HG02885 (cell line): ENCODE data around the gene CNOT1.
"Not testable (repeated sequence)": the region's sequence is repeated elsewhere in the genome, so short reads cannot be mapped to it uniquely, and the experiment has no call there.

Source experiments
- ATAC-seq: cut with Tn5 transposase; IDR thresholded peaks from one replicate; pipeline ENCODE4 v1.9.1; 2021; ENCODE audit warnings: mild to moderate bottlenecking; ENCODE audit not compliant: unreplicated experiment, poor library complexity

Gene CNOT1

DNA sequence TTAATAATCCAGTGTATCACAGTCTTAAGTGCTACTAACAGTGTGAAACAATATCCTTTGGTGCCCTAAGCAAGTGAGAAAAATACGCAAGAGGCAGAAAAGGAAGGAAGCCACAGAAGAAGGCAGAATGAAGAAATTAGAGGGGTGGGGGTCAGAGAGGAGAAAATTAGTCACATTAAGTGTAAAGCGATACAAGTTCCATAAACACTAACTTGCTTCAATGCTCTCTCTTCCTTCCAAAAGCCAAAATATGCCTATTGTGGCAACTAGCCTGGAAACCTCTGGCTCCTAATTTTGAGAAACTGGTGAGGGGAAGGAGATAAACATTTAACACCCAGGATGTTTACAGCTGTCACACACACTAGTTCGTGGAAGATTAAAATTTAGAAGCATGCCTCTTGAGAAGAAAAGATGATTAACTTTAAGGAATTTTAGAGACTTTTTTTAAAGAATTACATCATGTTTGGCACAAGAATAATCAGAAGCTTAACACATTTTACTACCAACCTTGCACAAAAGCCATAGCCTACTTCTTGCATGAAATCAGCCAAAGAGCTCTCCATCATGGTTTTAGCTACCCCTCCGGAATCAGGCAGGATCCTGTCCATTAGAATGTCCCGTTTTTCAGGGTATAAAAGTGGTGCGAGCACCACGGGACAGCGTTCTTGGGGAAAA lies 44.7 kb downstream of the CNOT1 start:
- ATAC-seq: no peak

DNA sequence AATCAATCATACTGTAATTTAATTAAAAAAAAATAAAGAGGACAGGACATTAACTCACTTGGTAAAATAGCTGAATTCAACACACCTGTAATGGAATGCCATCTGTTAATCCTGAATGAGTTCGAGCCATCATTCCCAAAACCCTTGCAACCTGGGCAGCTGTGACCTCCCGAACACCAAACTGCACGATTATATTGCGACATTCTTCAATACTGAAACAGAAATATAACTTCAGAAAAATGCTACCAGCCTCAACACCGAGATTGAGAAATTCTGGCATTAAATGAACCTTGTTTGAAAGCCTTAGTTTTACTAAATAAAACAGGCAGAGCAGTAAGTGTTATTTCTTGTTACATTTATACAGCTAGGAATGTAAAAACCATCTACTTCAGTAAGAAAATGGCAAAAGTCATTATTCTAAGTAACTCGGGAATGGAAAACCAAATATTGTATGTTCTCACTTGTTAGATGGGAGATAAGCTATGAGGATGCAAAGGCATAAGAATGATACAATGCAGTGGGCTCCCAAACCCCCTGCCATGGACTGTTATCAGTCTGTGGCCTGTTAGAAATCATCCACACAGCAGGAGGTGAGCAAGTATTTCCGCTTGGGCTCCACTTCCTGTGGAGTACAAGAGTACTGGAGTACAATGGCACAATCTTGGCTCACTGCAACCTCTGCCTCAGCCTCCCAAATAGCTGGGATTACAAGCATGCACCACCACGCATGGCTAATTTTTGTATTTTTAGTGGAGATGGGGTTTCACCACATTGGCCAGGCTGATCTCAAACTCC lies 46.5 kb downstream of the CNOT1 start:
- ATAC-seq: no peak

DNA sequence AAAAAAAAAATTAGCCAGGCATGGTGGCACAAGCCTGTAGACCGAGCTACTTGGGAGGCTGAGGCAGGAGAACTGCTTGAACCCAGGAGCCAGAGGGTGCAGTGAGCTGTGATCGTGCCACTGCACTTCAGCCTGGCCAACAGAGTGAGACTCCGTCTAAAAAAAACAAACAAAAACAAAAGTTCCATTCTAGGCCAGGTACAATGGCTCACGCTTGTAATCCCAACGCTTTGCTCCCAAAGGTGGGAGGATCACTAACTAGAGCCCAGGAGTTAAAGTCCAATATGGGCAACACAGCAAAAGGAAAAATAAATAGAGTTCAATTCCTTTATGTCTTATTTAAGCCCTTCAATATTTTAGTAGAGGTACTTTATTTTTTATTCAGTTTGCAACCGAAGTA lies 47.5 kb downstream of the CNOT1 start:
- ATAC-seq: no peak

DNA sequence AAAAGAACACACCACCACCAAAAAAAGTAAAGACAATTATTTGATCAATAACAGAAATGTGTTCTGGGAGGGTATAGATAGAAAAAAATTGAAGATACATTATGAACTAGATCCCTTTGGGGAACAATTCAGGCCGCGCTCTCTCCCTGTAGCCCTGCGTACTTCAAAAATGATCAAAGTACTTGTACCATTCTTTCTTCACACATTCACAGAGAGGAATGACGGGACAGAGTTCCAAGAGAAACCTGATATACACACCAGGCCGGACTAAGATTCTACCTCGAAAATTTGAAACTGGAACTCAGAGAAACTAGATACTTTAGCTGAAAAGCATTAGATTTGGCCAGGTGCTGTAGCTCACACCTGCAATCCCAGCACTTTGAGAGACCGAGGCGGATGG lies 50.0 kb downstream of the CNOT1 start:
- no peak for ATAC-seq

DNA sequence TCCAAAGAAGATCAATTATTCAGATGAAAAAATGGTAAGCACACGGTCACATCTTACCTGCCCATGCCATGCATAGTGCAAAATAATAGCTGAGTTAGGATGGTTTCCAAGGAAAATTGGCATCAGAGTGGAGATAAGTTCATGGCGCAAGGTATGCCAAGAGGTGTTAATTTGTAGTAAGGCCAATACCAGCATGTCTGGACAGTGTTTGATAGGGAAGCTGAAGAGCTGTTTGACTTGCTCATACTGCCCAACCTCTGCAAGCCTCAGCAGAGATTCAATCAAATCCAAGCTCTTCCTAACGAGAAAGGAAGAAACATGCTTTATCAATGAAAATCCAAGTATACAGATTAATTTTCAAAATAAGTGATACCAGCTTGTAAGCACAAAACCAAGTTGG lies 51.0 kb downstream of the CNOT1 start:
- ATAC-seq: no peak

DNA sequence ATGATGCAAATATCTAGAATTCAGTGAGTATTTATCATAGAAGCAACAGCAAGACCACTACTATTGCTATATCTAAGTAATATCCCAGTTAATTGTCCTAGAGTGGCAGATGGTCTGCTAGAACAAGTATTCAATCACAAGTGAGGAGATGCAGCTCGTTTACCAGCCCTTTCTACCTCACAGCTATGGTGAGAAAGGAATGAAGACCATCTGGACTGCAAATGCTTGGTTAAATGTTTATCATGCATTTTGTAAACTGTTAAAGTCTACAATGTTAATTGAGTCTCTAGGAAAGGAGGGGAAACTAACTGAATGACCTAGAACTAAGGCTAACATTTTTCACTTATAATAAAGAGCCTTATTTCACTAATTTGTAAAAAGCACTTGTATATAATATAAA lies 52.5 kb downstream of the CNOT1 start:
- ATAC-seq: no peak

DNA sequence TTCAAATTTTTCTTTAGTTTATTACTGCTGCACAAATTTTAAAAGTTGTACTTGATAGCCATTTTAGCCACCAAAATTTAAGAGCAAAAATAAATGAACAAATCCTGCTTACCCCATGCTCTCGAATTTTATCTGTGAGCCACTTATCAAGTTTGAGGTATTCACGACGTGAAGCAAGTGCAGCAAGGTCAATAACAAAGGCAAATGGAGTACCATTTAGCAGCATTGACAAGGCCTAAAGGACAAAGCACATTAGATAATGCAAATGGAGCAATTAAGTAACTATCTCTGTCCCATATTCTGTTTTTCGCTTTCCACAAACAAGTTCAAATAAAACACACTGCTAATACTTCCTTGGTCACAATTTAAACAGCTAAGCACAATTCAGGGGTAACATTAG lies 54.7 kb downstream of the CNOT1 start:
- ATAC-seq: no peak

DNA sequence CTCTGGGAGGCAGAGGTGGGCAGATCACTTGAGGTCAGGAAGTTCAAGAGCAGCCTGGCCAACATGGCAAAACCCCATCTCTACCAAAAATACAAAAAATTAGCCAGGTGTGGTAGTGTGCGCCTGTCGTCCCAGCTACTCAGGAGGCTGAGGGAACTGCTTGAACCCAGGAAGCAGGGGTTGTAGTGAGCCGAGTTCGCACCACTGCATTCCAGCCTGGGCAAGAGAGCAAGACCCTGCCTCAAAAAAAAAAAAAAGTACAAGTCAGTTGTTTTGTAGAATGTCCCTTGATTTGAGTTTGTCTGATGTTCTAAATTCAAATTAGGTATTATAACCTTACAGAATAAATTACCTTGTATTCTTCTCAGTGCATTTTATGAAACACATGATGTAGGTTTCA lies 63.9 kb downstream of the CNOT1 start:
- not testable (repeated sequence) for ATAC-seq

DNA sequence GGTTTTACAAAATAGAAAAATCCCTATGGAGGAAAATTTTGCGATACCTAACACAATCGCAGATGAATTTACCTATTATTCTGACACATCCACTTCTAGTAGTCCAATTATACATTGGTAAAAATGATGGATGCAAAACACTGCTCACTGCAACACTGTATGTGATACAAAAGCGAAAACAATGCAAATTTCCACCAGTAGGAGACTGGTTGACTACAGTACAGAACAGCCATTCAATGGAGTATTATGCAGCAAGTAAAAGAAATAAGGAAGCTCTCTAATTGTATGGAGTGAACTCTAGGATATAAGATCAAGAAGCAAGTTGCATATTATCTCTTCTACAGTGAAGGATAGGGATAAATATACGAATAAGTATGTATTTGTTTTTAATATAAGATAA lies 65.9 kb downstream of the CNOT1 start:
- no peak for ATAC-seq

DNA sequence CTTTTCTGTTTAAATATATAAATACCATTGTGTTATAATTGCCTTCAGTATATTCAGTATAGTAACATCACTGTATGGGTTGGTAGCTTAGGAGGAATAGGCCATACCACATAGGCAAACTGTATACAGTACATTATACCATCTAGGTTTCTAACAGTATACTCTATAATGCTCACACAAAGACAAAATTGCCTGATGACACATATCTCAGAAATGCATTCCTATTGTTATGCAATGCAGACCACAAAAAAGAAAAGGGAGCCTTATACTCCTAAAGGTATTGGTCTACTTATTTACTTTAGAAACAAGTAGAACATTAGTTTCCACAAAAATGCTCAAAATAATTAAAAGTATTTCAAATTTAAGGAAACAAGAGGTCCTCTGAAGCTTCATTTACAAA lies 66.4 kb downstream of the CNOT1 start:
- ATAC-seq: no peak

DNA sequence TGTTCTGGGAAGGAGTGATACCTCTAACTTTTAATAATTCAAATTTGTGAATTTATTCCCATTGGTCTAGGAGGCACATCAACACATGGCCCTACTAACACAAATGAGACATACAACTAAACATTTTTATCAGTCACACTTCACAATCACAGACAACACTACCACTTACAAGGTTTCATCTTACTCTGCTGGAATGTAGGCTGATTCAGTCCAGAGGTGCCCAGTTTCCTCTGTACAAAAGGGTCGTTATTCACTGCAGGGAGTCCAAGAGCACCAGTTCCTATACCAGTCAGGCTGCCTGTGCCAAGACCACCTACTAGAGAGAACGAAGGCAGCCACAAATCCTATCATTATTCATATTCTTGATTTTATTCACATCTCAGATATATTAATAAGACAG lies 72.9 kb downstream of the CNOT1 start:
- no peak for ATAC-seq

DNA sequence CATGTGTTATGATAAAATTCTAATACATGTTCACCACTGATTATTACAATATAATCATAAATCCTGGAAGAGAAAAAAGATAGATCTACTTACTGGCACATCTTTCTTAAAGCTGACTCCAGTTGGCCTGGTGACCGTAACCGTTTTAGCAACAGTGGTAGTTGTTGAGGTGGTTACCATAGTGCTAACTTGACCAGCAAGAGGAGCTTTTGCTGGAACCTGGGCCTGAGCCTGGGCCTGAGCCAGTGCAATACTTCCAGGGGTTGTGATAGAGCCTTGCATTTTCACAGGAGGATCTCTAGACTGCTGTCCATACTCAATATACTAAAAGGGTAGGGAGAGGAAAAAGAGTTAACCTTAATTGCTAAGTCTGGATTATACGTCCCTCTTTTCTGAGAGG lies 78.1 kb downstream of the CNOT1 start:
- no peak for ATAC-seq

DNA sequence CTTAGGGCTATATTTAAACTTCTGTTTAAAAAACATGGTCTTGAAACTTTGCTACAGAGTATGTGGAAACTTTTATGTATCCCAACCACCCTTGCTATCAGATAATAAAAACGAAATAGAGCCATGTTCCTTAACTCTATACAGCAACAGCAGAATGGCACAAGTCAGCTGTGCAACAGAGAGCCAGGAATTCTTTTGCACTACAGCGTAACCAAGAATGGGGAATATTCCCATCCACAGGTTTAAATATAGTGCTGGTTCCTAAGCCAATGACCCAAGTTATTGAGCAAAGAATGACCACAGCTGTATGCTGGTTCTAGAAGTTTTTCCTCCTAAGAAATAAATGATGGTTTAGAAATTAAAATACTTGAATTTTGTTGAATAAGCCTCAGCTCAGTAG lies 81.2 kb downstream of the CNOT1 start:
- ATAC-seq: no peak

DNA sequence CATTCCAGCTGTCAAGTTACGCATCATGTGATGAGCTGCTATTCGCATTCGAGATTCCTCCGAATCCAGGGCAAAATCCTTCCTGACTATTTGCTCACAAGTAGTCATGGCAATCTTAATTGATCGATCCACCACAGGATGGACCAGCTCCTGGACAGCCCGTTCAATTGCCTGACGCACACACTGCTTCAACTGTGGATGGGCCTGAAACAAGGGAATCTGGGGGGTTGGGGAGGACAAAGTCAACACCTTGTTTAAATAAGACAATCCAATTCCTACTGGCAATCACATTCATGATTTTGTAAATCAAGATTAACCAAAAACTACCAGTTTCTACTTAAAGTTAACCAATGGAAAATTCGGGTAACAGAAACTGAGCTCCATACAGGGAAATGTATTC lies 85.9 kb downstream of the CNOT1 start:
- no peak for ATAC-seq

DNA sequence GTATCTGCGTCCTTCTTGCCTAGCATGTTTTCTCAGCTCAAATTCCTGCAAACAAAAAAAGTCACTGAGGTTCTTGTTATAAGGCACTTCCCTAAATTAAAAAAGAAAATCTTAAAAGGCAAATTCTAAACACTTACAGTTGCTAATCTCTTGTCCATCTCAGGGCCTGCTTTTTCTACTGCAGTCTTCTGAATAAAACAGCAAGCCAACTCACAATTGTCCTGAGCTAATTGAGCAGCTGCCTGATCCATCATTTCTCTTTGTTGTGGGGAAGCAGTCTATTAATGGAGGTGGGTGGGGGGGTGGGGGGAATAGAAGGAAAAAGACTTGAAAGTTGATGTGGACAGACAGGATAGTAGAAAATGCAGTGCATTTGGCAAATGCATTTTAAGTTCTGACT lies 87.3 kb downstream of the CNOT1 start:
- no peak for ATAC-seq

DNA sequence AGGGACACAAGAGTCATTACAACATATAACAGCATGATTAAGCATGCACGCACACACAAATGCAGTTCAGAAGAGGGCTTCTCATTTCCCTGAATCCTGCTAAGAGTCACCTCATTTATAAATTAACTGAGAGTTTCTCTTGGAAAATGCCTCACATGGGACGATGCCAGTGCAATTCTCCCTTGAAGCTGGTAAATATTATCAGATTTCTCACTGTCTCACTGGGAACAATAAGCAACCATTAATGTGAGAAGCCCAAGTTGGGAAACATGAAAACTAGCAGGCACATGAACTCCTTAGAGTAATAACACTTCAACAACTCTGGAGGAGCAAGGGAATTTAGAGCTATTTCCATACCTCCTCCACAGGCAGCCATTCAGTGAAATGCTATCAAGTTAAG lies 87.9 kb downstream of the CNOT1 start:
- ATAC-seq: no peak

DNA sequence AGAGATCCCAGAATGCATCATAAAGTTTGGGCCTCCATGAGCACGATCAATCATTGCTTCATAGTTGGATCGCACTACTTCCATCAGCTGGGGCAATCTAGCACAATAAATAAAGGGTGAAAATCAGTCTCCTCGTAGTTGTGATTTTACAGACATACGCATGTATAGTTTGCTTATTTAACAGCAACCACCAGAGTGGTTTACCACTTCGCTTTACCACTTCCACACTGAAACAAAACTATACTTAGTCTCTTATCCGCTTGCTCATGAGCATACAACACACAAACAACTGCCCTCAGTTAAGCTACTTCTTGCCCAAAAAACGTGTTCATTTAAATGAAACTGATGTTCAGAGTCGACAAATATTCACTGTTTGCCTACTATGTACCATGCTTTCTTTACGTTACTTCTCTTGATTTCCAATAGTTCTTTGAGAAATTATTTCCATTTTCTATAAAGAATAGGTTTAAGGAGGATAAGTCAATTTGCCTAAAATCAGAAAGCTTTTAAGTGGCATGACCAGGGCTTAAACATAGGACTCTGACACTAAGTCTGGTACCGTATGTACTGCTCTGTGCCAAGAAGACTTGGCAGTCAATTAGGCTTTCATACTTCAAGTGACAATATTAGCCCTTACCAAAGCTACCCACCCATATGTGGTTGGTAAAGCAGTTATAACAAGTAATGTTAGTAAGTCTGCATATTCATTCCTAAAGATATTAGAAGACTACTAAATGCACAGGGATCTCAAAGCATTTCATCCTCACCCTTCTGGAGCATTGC lies 92.3 kb downstream of the CNOT1 start:
- ATAC-seq: no peak

DNA sequence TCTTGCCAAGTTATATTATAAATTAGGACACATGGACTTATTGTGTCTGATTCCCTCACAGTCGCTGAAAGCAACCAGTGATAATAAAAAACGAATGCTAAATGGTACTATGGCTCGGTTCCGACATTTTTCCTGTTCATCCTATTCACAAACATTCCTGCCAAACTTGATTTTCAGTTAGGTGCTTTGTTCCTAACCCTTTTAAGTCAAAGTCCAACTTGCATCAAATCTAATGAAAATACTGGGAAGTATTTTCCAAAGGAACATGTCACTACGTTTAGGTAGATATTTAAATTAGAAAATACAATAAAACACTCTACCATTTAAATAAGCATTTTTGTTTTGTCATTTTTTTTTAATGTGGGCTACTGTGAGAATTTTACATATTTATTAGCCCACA lies 93.3 kb downstream of the CNOT1 start:
- no peak for ATAC-seq

DNA sequence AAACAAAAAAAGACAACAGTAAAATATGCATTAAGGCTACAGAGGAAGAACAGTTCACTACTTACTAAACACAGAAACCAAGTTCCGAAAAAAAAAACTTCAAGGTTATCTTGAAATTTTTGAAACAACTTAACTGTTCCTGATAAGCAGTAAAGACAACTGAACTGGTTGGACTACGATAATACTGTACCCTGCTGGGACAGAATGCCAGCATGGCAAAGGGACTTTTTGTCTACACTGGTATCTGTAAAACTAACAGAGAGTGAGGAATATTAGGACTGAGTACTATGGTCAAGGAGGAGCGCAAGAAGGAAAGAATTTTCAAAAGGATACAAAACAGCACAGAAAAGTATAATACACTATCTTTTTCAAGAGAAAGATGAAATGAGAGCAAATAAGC lies 94.5 kb downstream of the CNOT1 start:
- no peak for ATAC-seq

DNA sequence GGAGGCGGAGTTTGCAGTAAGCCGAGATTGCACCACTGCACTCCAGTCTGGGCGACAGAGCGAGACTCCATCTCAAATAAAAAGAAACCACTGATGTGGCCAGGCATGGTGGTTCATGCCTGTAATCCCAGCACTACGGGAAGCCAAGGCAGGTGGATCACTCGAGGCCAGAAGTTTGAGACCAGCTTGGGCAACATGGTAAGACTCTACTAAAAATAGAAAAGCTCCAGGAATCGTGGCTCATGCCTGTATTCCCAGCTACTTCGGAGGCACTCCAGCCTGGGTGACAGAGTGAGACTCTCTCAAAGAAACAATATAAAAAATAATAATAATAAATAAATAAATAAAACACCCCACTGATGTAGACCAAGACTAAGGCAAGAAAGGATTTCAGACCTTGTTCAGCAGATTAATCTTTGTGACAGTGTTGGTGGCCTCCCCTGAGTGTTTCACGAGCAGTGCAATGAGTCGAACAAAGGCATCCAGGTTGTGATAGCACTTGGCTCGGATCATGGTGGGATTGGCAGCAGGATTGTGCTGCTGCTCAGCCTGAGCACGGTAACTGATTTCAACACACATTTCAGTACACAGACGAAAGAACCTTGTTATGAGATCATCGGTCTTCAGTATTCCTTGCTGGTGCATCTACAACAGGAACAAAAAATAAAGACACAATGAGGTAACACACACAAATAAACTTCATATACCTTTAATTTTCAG lies 95.7 kb downstream of the CNOT1 start:
- ATAC-seq: no peak

DNA sequence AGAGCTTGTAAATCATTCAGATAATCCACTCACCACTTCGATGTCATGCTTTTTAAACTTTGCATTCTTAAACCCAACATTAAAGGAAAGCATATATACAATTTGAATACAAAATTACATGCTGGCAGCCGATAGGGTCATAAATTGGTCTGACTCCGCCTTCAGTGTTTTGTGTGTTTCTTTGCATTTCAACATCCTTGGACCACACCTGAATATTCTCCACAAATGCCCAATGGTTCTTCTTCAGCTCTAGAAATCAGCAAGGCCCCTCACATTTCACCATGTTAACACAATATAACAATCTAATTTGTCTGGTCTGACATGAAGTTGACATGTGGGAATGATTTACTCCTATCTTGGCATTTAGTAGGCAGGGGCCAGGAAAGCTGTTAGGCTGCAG lies 97.2 kb downstream of the CNOT1 start:
- no peak for ATAC-seq
